Glomerular endothelial cell (primary cell): ENCODE data around the gene EID2B. TPM values are rescaled to one million over a fixed set of nuclear protein-coding genes. Genes with fewer than 3 reads are reported as not detected.

Experiments used
- DNase-seq: peaks from one replicate; pipeline ENCODE4 v3.0.0-alpha.2; 2011; ENCODE audit warnings: low read depth, low spot score; ENCODE audit errors: extremely low read depth
- total RNA-seq: library from RNA; depleted of rRNA; stranded (reverse); fragments of >200 nt; gene quantifications from 2 replicates; pipeline ENCODE4 v1.2.3, GENCODE V29; 2015

Gene EID2B
- total RNA-seq, 1 donor from 2014 or later: 1.5 TPM

- DNase-seq: no peak
Measured at GRCh38 chr19:39500543-39500942, 32.1 kb downstream of the EID2B start.

GRCh38 chr19:39499932-39500331 lies 32.7 kb downstream of the EID2B start:
- DNase-seq: no peak

DNA sequence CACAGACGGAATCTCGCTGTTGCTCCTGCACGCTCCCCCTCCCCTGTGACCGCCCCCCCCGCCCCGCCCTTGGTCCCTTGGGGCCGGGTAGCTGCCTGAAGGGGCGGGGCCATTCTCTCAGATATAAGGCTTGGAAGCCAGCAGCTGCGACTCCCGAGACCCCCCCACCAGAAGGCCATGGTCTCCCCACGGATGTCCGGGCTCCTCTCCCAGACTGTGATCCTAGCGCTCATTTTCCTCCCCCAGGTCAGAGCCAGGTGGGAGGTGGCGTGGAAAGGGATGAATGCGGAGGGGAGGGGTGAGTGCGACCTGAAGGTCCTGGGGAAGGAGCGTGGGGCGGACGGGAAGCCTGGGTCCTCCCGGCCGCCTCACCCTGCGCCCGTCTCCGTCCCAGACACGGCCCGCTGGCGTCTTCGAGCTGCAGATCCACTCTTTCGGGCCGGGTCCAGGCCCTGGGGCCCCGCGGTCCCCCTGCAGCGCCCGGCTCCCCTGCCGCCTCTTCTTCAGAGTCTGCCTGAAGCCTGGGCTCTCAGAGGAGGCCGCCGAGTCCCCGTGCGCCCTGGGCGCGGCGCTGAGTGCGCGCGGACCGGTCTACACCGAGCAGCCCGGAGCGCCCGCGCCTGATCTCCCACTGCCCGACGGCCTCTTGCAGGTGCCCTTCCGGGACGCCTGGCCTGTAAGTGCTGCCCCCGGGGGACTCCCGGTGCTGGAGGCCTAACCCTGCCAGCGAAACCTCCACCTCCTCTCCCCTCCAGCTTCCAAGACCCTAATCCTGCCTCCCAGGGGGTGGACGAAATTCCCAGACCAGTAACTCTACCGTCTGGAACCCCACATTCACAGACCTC lies 33.6 kb downstream of the EID2B start, which contains the start of gene DLL3:
Gene DLL3, plus strand, starts transcription at position 150 of the 845 bp plus-strand sequence. Its CDS starts 28 bp downstream, at position 178.
- DNase-seq: no peak

- DNase-seq: no peak
Measured at GRCh38 chr19:39497996-39498797, 34.5 kb downstream of the EID2B start.

GRCh38 chr19:39497701-39497995 lies 35.0 kb downstream of the EID2B start:
- no peak for DNase-seq

DNA sequence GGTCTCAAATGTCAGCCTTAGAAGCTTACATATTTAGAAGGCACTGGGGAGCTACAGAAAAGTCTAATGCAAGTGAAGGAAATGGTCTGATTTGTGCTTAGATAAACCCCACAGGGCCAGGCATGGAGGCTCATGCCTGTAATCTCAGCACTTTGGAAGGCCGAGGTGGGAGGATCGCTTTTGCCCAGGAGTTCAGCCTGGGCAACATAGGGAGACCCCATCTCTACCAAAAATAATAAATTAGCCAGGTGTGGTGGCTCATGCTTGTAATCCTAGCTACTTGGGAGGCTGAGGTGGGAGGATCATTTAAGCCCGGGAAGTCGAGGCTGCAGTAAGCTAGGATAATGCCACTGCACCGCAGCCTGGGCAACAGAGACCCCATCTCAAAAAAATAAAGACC lies 36.6 kb downstream of the EID2B start:
- no peak for DNase-seq

DNA sequence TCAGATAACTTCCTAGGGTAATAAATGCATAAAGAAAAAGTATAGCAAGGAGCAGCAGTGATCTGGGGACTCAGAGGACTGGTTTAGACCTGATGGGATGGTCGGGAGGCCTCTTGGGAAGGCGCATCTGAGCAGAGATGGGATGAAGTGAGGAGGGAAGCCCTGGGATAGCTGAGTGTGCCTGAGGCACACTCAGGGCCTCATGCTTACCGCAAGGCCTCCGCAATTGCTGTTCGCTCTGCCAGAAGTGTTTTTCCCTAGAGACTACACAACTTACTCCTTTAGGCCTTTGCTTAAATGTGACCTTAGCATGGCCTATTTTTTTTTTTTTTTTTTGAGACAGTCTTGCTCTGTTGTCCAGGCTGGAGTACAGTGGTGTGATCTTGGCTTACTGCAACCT lies 38.0 kb downstream of the EID2B start:
- DNase-seq: no peak

- DNase-seq: no peak
Measured at GRCh38 chr19:39492788-39493187, 39.9 kb downstream of the EID2B start.

GRCh38 chr19:39492225-39492624 lies 40.4 kb downstream of the EID2B start:
- no peak for DNase-seq

DNA sequence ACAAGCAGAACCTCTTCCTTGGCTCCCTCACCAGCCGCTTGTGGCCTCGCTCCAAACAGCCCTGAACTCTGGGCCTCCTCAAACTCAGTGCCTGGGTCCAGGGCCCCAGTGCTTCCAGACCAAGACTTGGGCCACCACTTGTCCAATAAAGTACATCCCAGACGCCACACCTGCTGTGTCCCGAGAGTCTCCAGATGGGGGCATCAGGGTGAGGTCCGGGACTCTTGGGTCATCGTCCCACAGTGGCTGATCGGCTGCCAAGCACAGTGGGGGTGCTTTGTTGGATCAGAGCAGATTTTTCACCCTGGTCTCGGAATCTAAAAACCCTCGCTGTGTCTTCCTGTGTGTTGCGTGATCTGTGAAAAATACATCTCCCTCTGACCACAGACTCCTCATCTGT lies 42.9 kb downstream of the EID2B start:
- no peak for DNase-seq

DNA sequence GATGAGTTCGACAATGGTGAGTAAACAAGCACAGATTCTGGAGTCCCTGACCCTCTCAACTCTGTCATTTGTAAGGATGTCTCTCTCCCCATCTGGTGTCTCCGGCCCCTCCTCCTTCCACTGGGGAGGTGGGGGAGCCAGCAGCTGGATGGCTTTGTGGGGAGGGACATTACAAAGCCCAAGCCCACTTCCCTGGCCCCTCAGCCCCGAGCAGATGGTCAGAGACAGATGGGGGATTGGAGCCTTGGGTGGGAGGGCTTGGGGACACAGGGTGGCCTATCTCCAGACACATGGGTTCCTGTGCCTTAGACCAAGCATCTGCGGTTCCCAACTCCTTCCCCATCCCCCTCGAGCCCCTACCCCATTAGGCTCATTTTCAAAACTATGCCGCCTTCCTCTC lies 49.5 kb downstream of the EID2B start:
- no peak for DNase-seq

GRCh38 chr19:39481676-39482075 lies 51.0 kb downstream of the EID2B start:
- DNase-seq: no peak

- no peak for DNase-seq
Measured at GRCh38 chr19:39481229-39481545, 51.5 kb downstream of the EID2B start.

Other genes starting within 250 kb of the EID2B start
- not detected in 2 replicates for gene IFNL1, start 236.4 kb downstream of the EID2B start, total RNA-seq
- 0.34 and 1.2 TPM in 2 replicates for gene LRFN1, start 212.0 kb downstream of the EID2B start, total RNA-seq
- 92.9 and 104 TPM in 2 replicates for gene GMFG, start 196.8 kb downstream of the EID2B start, total RNA-seq
- gene SAMD4B, start 190.4 kb downstream of the EID2B start, total RNA-seq: 61.2 and 89.1 TPM in 2 replicates
- gene PAF1, start 141.7 kb downstream of the EID2B start, total RNA-seq: 27.4 and 32.1 TPM in 2 replicates
- gene MED29, start 141.5 kb downstream of the EID2B start, total RNA-seq: 25.1 and 29.5 TPM in 2 replicates
- gene ZFP36, start 126.0 kb downstream of the EID2B start, total RNA-seq: 6.5 and 21.6 TPM in 2 replicates
- 26.4 and 60.0 TPM in 2 replicates for gene PLEKHG2, start 120.2 kb downstream of the EID2B start, total RNA-seq
- gene RPS16, start 96.9 kb downstream of the EID2B start, total RNA-seq: 802 and 1,288 TPM in 2 replicates
- 100 and 104 TPM in 2 replicates for gene SUPT5H, start 87.3 kb downstream of the EID2B start, total RNA-seq
- gene TIMM50, start 52.0 kb downstream of the EID2B start, total RNA-seq: 64.0 and 64.8 TPM in 2 replicates
- 0.87 and 2.0 TPM in 2 replicates for gene DLL3, start 33.9 kb downstream of the EID2B start, total RNA-seq
- not detected in 2 replicates for gene SELENOV, start 17.7 kb downstream of the EID2B start, total RNA-seq
- gene EID2, start 7.3 kb upstream of the EID2B start, total RNA-seq: 11.4 and 19.0 TPM in 2 replicates
- gene LGALS13, start 69.7 kb upstream of the EID2B start, total RNA-seq: not detected in 2 replicates
- not detected in 2 replicates for gene LGALS16, start 123.1 kb upstream of the EID2B start, total RNA-seq
- not detected in 2 replicates for gene LGALS14, start 171.6 kb upstream of the EID2B start, total RNA-seq
- not detected in 2 replicates for gene CLC, start 205.2 kb upstream of the EID2B start, total RNA-seq
- gene LEUTX, start 246.0 kb upstream of the EID2B start, total RNA-seq: not detected in 2 replicates